Activated CD4-positive, alpha-beta T cell treated with anti-CD3 and anti-CD28 coated beads, Interleukin-2, amount 10 ng/mL, durations not matched to agents 7 days and 5 days (primary cell): ENCODE data around the gene LIN7B. TPM values are rescaled to one million over a fixed set of nuclear protein-coding genes. Genes with fewer than 3 reads are reported as not detected.
A peak's percentile ranks its signal among the peaks of the same experiment; 100 is the strongest.
"Not testable (repeated sequence)": the region's sequence is repeated elsewhere in the genome, so short reads cannot be mapped to it uniquely, and the experiment has no call there.

Experiments
- CTCF ChIA-PET: fragments of 350-600 bp; sonication (Branson Sonifier 250); formaldehyde crosslinking; loops from one replicate; lab custom pipeline; 2021; ENCODE audit warnings: antibody characterized with exemption; lab: Charles Lee
- POLR2A ChIA-PET: fragments of 350-600 bp; sonication (Branson Sonifier 250); formaldehyde crosslinking; loops from one replicate; lab custom pipeline; 2021; ENCODE audit warnings: antibody characterized with exemption; lab: Charles Lee
- DNase-seq: peaks from one replicate; pipeline ENCODE4 v3.0.0-alpha.2; 2020
- H3K27ac Mint-ChIP-seq: one replicate; pipeline ENCODE4 v1.8.0; 2021; ENCODE audit warnings: mild to moderate bottlenecking, moderate library complexity, mixed read lengths
- H3K27me3 Mint-ChIP-seq: one replicate; pipeline ENCODE4 v1.8.0; 2021; ENCODE audit warnings: mixed read lengths
- H3K36me3 Mint-ChIP-seq: one replicate; pipeline ENCODE4 v1.8.0; 2021; ENCODE audit warnings: low read depth, mixed read lengths
- H3K4me1 Mint-ChIP-seq: one replicate; pipeline ENCODE4 v1.8.0; 2021; ENCODE audit warnings: mixed read lengths
- H3K4me3 Mint-ChIP-seq: one replicate; pipeline ENCODE4 v1.8.0; 2021; ENCODE audit warnings: mild to moderate bottlenecking, moderate library complexity, mixed read lengths
- H3K9me3 Mint-ChIP-seq: one replicate; pipeline ENCODE4 v1.8.0; 2021; ENCODE audit warnings: mixed read lengths
- total RNA-seq, 2 experiments: library from RNA; stranded (reverse); gene quantifications; one replicate each; pipeline ENCODE4 v1.2.3, GENCODE V29; 2021

Gene LIN7B
- total RNA-seq, 2 experiments from 2014 or later, result 5.6 TPM

DNA sequence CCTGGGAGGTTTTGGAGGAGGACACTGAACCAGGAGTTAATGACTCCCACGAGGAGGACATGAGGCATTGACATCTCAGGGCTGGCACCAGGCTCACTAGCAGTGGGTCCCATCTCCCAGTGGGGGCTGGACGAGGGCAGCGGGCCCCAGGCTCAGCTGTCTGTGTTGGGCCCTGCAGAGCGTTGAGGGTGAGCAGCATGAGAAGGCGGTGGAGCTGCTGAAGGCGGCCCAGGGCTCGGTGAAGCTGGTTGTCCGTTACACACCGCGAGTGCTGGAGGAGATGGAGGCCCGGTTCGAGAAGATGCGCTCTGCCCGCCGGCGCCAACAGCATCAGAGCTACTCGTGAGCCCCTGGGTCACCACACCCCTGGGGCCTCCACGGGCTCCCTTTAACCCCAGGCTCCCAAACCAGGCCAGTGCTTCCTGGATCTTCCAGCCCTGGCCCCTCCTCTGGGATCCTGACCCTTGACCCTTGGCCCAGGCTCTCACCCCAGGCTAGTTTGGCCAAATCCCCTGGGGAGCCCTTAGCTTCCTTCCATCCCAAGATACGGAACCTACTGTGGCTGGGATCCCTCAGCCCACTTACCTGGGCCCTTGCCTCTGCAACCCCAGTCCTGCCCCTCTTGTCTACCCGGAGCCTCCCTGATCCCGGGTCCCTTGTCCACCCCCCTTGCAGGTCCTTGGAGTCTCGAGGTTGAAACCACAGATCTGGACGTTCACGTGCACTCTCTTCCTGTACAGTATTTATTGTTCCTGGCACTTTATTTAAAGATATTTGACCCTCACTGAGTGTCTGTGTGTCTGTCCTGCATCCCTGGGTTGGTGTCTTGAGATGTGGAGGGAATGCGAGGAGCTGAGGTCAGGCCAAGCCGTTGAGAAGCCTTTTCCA is 3.8 kb downstream of the LIN7B start:
- Mint-ChIP-seq H3K4me1 (peaks cover 35% of the 10 kb centered on the region), H3K9me3 (no peaks in the 10 kb centered on the region), H3K36me3 (no peaks in the 10 kb centered on the region), H3K27ac (peak overlapping the region; percentile 86), H3K4me3 (peak overlapping the region; percentile 82), H3K27me3 (peaks cover 12% of the 10 kb centered on the region)
- no peak for DNase-seq
- ChIA-PET POLR2A (no interaction called here), CTCF (interaction anchor here (1.4 to 2.0 kb wide), 4 partner anchors 12 to 125 kb away, joined by 5 to 9 read pairs (median 8); partner anchors contain the start of genes GYS1 and RUVBL2)

DNA sequence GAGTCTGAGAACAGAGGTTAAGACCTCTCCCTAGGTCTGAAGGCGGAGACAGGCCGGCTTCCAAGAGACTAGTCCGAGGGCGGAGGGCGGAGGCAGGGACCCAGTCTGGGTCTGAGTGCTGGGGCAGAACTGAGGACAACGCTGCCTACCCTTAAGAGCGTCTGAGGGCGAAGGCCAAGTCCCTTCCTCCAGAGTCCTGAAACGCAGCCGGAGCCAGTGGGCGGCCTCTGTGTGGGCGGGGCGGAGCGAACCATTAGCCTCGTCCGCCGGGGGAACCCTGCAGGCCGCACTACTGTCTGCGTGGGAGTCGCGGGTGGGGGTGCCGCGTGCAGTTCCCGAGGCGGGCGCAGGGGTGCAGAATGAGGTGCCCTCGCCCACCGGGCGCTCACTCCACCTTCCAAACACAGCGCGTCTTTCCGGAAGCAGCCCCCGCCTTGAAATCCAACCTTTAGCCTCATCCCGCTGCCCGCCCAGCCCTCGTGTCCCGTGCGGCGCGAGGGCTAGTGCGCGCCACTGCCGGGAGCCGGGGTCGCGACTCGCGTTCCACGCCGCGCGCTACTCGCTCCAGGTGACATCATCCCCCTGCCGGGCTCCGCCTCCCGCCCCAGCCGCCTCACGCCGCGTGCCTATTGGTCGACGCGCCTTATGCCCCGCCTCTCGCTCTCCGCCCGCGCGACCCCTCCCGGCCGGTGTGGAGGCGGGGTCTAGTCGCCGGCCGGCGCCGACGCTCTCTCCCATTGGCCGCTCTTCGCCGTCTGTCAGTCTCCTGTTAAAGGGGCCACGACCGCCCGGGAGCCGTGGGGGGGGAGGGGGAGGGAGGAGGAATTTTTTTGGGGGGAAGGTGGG is 4.6 kb downstream of the LIN7B start, which contains the start of gene C19orf73:
TSS of gene C19orf73 (minus strand) at position 579 of the 846 bp plus-strand sequence. CDS start at position 458, 121 bp downstream.
- ChIA-PET POLR2A (no interaction called here), CTCF (interaction anchor here (1.5 to 1.8 kb wide), 2 partner anchors 13 to 125 kb away, joined by 5 to 7 read pairs; partner anchors contain the start of genes GYS1 and RUVBL2)
- H3K4me3 Mint-ChIP-seq, result peak within 1 kb of the TSS; percentile 82

GRCh38 chr19:49119411-49120324 is 5.5 kb downstream of the LIN7B start, which contains the start of gene PPFIA3:
Gene PPFIA3, plus strand, starts transcription at chr19:49119544. Its CDS starts 8,330 bp downstream, at chr19:49127874.
- Mint-ChIP-seq H3K36me3 (no peaks in the 10 kb centered on the region), H3K9me3 (no peaks in the 10 kb centered on the region), H3K27ac (peak within 1 kb of the TSS; percentile 86), H3K27me3 (peaks cover 16% of the 10 kb centered on the region), H3K4me1 (peaks cover 27% of the 10 kb centered on the region), H3K4me3 (peak within 1 kb of the TSS; percentile 82)
- POLR2A ChIA-PET, result no interaction called here
- CTCF ChIA-PET, result interaction anchor here (0.7 to 2.1 kb wide), 4 partner anchors 12 to 30 kb away, joined by 3 to 6 read pairs (median 4); no protein-coding TSS in a partner anchor
- DNase-seq, result no peak

More for the DNA sequence above, 4.6 kb downstream of the LIN7B start, which contains the start of gene C19orf73:
- H3K27ac Mint-ChIP-seq, result peak within 1 kb of the TSS; percentile 86
- DNase-seq, result peak; percentile 94
- H3K4me1 Mint-ChIP-seq, result peaks cover 29% of the 10 kb centered on the region
- no peaks in the 10 kb centered on the region for H3K9me3 Mint-ChIP-seq
- H3K36me3 Mint-ChIP-seq, result no peaks in the 10 kb centered on the region
- peaks cover 16% of the 10 kb centered on the region for H3K27me3 Mint-ChIP-seq

GRCh38 chr19:49120325-49120683 is 6.1 kb downstream of the LIN7B start:
- Mint-ChIP-seq H3K4me3 (peak overlapping the region; percentile 62), H3K4me1 (peaks cover 22% of the 10 kb centered on the region), H3K27ac (no peak overlapping the region), H3K36me3 (no peaks in the 10 kb centered on the region), H3K9me3 (no peaks in the 10 kb centered on the region), H3K27me3 (peaks cover 16% of the 10 kb centered on the region)
- DNase-seq, result no peak
- CTCF ChIA-PET, result interaction anchor here (0.6 to 2.1 kb wide), 6 partner anchors 12 to 949 kb away, joined by 3 to 6 read pairs (median 4); partner anchors contain the start of gene RUVBL2
- POLR2A ChIA-PET, result no interaction called here

GRCh38 chr19:49120868-49121267 is 6.7 kb downstream of the LIN7B start:
- ChIA-PET CTCF (interaction anchor here (0.6 to 2.1 kb wide), 6 partner anchors 11 to 948 kb away, joined by 3 to 6 read pairs (median 4); partner anchors contain the start of gene RUVBL2), POLR2A (no interaction called here)
- DNase-seq, result no peak
- H3K9me3 Mint-ChIP-seq, result no peaks in the 10 kb centered on the region
- no peaks in the 10 kb centered on the region for H3K36me3 Mint-ChIP-seq
- peaks cover 22% of the 10 kb centered on the region for H3K4me1 Mint-ChIP-seq
- H3K27ac Mint-ChIP-seq, result no peak overlapping the region
- peaks cover 16% of the 10 kb centered on the region for H3K27me3 Mint-ChIP-seq
- peak overlapping the region; percentile 62 for H3K4me3 Mint-ChIP-seq

DNA sequence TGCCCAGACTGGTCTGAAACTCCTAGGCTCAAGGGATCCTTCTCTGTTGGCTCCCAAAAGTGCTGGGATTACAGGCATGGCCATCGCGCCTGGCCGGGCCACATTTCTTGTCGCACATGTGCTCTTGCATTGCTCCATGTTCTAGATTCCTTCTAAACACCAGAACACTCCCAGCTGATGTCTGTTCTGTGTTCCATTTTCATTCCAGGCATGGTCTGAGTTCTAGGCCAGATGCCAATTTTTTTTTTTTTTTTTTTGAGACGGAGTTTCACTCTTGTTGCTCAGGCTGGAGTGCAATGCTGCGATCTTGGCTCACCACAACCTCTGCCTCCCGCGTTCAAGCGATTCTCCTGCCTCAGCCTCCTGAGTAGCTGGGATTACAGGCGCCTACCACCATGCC is 7.7 kb downstream of the LIN7B start:
- Mint-ChIP-seq H3K4me1 (peaks cover 19% of the 10 kb centered on the region), H3K27me3 (peaks cover 16% of the 10 kb centered on the region)
- H3K36me3 Mint-ChIP-seq, POLR2A ChIA-PET, H3K9me3 Mint-ChIP-seq, H3K4me3 Mint-ChIP-seq, CTCF ChIA-PET, H3K27ac Mint-ChIP-seq, DNase-seq: not testable (repeated sequence)

DNA sequence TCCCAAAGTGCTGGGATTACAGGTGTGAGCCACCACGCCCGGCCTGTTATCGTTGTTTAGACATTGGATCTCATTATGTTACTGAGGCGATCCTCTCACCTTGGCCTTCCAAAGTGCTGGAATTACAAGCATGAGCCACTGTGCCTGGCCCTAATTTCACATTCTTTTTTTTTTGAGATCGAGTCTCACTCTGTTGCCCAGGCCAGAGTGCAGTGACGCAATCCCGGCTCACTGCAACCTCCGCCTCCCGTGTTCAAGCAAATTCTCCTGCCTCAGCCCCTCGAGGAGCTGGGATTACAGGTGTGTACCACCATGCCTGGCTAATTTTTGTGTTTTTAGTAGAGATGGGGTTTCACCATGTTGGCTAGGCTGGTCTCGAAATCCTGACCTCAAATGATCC is 9.1 kb downstream of the LIN7B start:
- DNase-seq, result not testable (repeated sequence)
- CTCF ChIA-PET, result interaction anchor here (1.5 kb wide), 1 partner anchor 27 kb away, joined by 3 read pairs; no protein-coding TSS in a partner anchor

DNA sequence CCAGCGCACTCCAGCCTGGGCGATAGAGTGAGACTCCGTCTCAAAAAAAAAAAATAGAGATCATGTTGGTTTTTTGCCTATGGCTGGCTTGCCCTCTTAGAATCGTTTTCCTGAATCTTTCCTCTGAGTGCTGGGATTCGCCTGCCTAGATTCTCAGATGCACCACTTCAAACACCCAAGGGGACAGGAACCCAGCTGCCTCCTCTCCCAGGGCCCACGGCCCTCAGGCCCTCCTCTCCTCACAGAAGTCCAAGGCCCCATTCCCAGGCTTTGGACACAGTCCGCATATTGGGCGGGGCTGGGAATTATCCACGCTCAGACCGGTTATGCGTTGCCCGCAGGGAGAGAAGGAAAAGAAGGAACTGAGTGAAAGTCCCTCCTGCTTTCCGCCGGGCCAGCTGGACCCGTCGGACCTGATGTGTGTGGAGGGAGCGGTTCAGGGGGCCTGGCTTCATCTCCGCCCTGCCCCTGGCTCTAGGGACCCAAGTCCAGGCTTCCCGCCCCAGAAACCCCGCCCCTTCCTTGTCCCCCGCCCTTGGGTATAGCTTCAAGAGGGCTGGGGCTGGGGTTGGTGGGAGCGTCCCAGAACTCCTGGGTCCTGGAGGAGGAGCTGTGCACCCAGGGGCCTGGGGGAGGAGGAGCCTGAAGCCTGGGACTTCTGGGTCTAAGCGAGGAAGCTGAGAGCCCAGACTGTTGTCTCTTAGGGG is 11.0 kb downstream of the LIN7B start:
- Mint-ChIP-seq H3K4me3 (no peak overlapping the region), H3K9me3 (no peaks in the 10 kb centered on the region), H3K27ac (no peak overlapping the region), H3K36me3 (no peaks in the 10 kb centered on the region), H3K4me1 (peaks cover 19% of the 10 kb centered on the region), H3K27me3 (peaks cover 16% of the 10 kb centered on the region)
- ChIA-PET POLR2A (no interaction called here), CTCF (interaction anchor here (0.7 to 1.7 kb wide), 2 partner anchors 27 to 126 kb away, joined by 3 to 7 read pairs; no protein-coding TSS in a partner anchor)
- DNase-seq, result no peak

More for the DNA sequence above, 9.1 kb downstream of the LIN7B start:
- H3K27ac Mint-ChIP-seq, H3K9me3 Mint-ChIP-seq, H3K36me3 Mint-ChIP-seq, POLR2A ChIA-PET, H3K4me3 Mint-ChIP-seq: not testable (repeated sequence)
- peaks cover 16% of the 10 kb centered on the region for H3K27me3 Mint-ChIP-seq
- peaks cover 15% of the 10 kb centered on the region for H3K4me1 Mint-ChIP-seq

DNA sequence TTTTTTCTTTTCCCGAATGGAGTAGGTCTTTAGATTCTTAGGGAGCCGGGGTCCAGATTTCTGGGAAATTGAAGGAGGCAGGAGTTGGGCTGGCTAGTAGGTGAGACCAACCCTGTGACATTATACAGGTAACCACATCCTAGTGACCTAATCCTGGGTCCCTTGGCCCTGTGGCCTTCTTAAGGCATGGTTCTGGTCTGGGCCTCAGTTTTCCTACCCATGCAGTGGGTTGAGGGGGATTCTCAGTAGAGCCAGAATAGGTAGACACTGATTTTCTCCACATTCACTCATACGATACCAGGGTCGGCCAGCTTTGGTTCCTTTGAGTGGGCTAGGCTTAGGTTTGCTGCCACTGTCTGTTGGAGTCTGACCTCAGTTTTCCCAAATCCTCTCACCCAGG is 12.4 kb downstream of the LIN7B start:
- Mint-ChIP-seq H3K4me1 (peaks cover 13% of the 10 kb centered on the region), H3K27ac (no peak overlapping the region), H3K36me3 (no peaks in the 10 kb centered on the region), H3K9me3 (no peaks in the 10 kb centered on the region), H3K27me3 (peaks cover 7% of the 10 kb centered on the region), H3K4me3 (no peak overlapping the region)
- POLR2A ChIA-PET, result no interaction called here
- no peak for DNase-seq
- CTCF ChIA-PET, result no interaction called here

- CTCF ChIA-PET, result interaction anchor here (0.6 to 3.2 kb wide), 6 partner anchors 9 to 157 kb away, joined by 3 to 24 read pairs (median 8); partner anchors contain the start of gene LIN7B
- H3K9me3 Mint-ChIP-seq, result not testable (repeated sequence)
Measured at GRCh38 chr19:49127225-49127624, 13.1 kb downstream of the LIN7B start.

More at GRCh38 chr19:49127225-49127624, 13.1 kb downstream of the LIN7B start:
- H3K27me3 Mint-ChIP-seq, H3K4me3 Mint-ChIP-seq, H3K36me3 Mint-ChIP-seq, DNase-seq, H3K27ac Mint-ChIP-seq, POLR2A ChIA-PET: not testable (repeated sequence)
- peaks cover 13% of the 10 kb centered on the region for H3K4me1 Mint-ChIP-seq
